Uterus (tissue), 2 donors: Measurements from ENCODE around the gene RBM38.

Experiments used
- POLR2A ChIP-seq, 2 donors: fragments of 450-650 bp; IDR thresholded peaks; one replicate each; pipeline ENCODE4 v1.6.1; 2016; ENCODE audit warnings: antibody characterized with exemption in 2 of 2, mild to moderate bottlenecking in 1 of 2, moderate library complexity in 1 of 2
- TF ChIP-seq, protein P1 (sequence below), 4 experiments: fragments of 200-600 bp in 2 of 4; fragments of 450-650 bp in 2 of 4; sonication (generic) in 2 of 4; IDR thresholded peaks; one replicate each; pipeline ENCODE4 v1.5.1; 2016 to 2019; ENCODE audit warnings: antibody characterized with exemption in 4 of 4, mild to moderate bottlenecking in 2 of 4, moderate library complexity in 1 of 4

DNA sequence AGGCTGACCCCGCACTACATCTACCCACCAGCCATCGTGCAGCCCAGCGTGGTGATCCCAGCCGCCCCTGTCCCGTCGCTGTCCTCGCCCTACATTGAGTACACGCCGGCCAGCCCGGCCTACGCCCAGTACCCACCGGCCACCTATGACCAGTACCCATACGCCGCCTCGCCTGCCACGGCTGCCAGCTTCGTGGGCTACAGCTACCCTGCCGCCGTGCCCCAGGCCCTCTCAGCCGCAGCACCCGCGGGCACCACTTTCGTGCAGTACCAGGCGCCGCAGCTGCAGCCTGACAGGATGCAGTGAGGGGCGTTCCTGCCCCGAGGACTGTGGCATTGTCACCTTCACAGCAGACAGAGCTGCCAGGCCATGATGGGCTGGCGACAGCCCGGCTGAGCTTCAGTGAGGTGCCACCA is 16.4 kb downstream of the RBM38 start:
- TF ChIP-seq POLR2A (IDR thresholded peaks at IDR 0.05) = no peak
- TF ChIP-seq, protein P1, sequence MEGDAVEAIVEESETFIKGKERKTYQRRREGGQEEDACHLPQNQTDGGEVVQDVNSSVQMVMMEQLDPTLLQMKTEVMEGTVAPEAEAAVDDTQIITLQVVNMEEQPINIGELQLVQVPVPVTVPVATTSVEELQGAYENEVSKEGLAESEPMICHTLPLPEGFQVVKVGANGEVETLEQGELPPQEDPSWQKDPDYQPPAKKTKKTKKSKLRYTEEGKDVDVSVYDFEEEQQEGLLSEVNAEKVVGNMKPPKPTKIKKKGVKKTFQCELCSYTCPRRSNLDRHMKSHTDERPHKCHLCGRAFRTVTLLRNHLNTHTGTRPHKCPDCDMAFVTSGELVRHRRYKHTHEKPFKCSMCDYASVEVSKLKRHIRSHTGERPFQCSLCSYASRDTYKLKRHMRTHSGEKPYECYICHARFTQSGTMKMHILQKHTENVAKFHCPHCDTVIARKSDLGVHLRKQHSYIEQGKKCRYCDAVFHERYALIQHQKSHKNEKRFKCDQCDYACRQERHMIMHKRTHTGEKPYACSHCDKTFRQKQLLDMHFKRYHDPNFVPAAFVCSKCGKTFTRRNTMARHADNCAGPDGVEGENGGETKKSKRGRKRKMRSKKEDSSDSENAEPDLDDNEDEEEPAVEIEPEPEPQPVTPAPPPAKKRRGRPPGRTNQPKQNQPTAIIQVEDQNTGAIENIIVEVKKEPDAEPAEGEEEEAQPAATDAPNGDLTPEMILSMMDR (IDR thresholded peaks at IDR 0.05) = no peak
